RWPE1 (cell line): Measurements from ENCODE around the gene PRKAG3.
A peak's percentile ranks its signal among the peaks of the same experiment; 100 is the strongest.

Experiments
- CTCF ChIA-PET: fragments of 350-600 bp; sonication (Branson Sonifier 250); formaldehyde crosslinking; extraction: SDS; loops from one replicate; lab custom pipeline; 2021; lab: Yijun Ruan, JAX
- POLR2A ChIA-PET: fragments of 400-600 bp; formaldehyde crosslinking; extraction: SDS; loops from one replicate; lab custom pipeline; 2020; ENCODE audit warnings: antibody characterized with exemption; ENCODE audit not compliant: low non-redundant PET; lab: Yijun Ruan, JAX
- DNase-seq: peaks from one replicate; pipeline ENCODE4 v3.0.0; 2012; ENCODE audit warnings: low spot score
- H3K27ac ChIP-seq: fragments of 450-650 bp; 2 replicates; pipeline ENCODE4 v1.5.1; 2017
- CTCF ChIP-seq: fragments of 450-650 bp; conservative IDR thresholded peaks from 2 replicates; pipeline ENCODE4 v1.5.1; 2017; ENCODE audit warnings: low read depth, mild to moderate bottlenecking

PRKAG3 gene

DNA sequence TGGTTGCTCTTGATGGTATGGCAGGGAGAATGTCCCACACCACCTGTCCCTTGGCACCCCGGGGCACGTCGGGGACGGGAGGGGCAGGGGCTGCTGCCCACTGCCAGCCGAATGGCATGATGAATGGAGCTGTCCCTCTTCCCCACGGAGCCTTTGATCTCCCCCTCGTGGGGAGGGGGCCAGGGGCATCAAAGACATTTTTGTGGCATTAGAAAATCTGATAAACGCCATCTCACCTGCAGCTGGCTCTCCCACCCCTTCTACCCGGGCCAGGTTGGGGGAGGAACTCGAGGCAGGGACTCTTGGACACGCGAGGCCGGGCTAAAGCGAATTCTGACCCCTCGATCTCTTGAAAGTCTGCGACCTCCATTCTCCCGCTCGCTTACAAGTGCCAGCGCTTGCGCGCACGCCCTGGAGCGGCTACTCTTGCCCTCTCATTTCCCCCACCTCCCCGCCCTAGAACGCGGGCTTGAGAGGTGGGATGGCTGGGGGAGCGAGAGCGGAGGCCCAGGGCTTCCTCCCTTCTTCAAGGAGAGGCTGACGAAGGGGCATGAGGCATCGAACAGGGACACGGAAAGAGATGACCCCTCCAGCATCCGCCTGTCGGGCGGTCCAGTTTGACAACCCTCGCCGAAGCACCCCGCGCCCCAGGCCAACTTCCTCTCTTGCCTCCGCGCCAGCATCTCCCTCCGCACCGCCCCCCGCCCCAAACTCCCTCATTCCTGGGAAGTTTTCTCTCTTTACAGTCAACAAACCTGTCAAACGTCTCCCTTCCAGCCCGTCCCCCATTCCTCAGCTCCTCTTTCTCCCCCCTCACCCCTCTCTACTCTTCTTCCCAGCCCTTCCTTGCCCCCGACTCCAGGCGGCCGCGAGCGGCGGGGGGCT, 27.3 kb upstream of the PRKAG3 start:
- no peak overlapping the region for H3K27ac ChIP-seq
- CTCF ChIA-PET = interaction anchor here (1.1 to 2.6 kb wide), 3 partner anchors 12 to 198 kb away, joined by 3 to 9 read pairs (median 8); no protein-coding TSS in a partner anchor
- DNase-seq = no peak
- POLR2A ChIA-PET = no interaction called here
- TF ChIP-seq CTCF = no peak

GRCh38 chr2:218858138-218858445, 26.5 kb upstream of the PRKAG3 start:
- CTCF ChIA-PET = interaction anchor here (0.5 to 2.6 kb wide), 3 partner anchors 11 to 436 kb away, joined by 3 to 9 read pairs (median 5); no protein-coding TSS in a partner anchor
- peak overlapping the region; percentile 20; the same call in 1 of the 2 replicates for H3K27ac ChIP-seq
- POLR2A ChIA-PET = no interaction called here

DNA sequence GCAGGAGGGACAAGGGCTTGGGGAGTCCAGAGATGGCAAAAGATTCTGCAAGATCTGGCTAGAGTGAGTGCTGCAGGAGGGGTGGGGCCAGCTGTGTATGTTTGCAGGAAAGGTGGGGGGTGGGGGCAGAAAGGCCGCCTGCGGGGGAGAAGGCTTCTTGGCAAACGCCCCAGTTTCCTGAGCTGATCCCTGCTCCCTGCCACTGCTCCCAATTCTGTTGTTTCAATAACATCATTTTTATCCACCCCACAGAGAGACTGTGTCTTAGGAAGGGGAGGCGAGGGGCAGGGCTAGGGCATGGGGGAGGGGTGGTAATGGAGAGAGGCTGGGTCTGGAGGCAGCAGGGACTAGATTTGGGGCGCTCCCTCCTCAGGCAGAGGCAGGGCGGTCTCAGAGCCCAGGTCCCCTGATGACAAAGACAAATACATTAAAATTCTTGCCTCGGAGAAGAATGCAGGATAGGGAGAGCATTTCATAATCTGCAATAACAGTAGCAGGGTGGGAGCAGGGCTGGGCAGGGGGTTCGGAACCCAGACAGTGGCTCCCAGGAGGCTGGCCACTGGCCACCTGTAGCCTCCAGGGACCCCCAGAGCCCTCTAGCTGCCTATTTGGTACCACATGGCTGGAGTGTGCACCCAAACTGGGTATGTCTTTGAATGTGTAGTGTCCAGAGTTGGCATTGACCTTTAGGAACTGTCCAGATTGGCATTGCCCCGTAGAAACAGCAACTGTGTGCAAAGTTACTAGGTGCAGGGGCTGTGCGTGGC, 26.0 kb upstream of the PRKAG3 start:
- ChIA-PET CTCF (interaction anchor here (0.5 to 2.6 kb wide), 4 partner anchors 10 to 437 kb away, joined by 3 to 9 read pairs (median 4); no protein-coding TSS in a partner anchor), POLR2A (no interaction called here)
- no peak for DNase-seq
- no peak for TF ChIP-seq CTCF
- peak overlapping the region; percentile 20; the same call in 1 of the 2 replicates for H3K27ac ChIP-seq

More at GRCh38 chr2:218858138-218858445, 26.5 kb upstream of the PRKAG3 start:
- no peak for TF ChIP-seq CTCF
- no peak for DNase-seq

- ChIA-PET CTCF (interaction anchor here (1.0 to 2.6 kb wide), 3 partner anchors 10 to 41 kb away, joined by 3 to 9 read pairs (median 3); no protein-coding TSS in a partner anchor), POLR2A (no interaction called here)
- no peak for DNase-seq
- 0 out of 2 replicates have a peak overlapping the region, but pooled peaks have one; percentile 20 for H3K27ac ChIP-seq
- TF ChIP-seq CTCF = no peak
These were observed 25.3 kb upstream of the PRKAG3 start for GRCh38 chr2:218856896-218857243.

GRCh38 chr2:218856167-218856895, 24.7 kb upstream of the PRKAG3 start:
- no peak for DNase-seq
- no peak overlapping the region for H3K27ac ChIP-seq
- POLR2A ChIA-PET = no interaction called here
- no peak for TF ChIP-seq CTCF
- CTCF ChIA-PET = interaction anchor here (1.1 to 1.5 kb wide), 3 partner anchors 20 to 146 kb away, joined by 3 to 6 read pairs (median 3); no protein-coding TSS in a partner anchor
